Measurements from ENCODE around the gene AGBL4.
"Not testable (repeated sequence)": the region's sequence is repeated elsewhere in the genome, so short reads cannot be mapped to it uniquely, and the experiment has no call there.

AGBL4 gene

DNA sequence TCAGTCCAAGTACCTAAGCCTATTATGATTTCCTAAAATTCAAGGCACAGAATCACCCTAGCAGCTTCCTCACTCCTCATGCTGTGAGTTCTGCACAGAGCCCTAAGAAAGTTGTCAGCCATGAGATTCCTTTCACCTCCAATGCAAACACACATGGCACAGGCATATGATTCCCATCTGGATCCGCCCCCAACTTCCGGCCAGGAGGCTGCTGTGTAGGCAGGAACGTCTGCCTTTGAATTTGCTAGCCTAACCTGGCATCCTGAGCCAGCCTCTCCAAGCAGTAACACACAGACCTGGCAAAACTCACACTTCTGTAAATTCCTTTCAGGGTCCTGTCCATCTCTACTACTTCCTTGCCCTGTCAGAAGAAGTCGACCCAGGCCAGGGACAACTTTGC is 726.0 kb downstream of the AGBL4 start:
- peak; percentile 0 for DNase-seq (ENCODE audit: low read depth)
- H3K4me3 ChIP-seq (ENCODE audit: low read depth, low read length) = no peak overlapping the region
- TF ChIP-seq, protein P1, sequence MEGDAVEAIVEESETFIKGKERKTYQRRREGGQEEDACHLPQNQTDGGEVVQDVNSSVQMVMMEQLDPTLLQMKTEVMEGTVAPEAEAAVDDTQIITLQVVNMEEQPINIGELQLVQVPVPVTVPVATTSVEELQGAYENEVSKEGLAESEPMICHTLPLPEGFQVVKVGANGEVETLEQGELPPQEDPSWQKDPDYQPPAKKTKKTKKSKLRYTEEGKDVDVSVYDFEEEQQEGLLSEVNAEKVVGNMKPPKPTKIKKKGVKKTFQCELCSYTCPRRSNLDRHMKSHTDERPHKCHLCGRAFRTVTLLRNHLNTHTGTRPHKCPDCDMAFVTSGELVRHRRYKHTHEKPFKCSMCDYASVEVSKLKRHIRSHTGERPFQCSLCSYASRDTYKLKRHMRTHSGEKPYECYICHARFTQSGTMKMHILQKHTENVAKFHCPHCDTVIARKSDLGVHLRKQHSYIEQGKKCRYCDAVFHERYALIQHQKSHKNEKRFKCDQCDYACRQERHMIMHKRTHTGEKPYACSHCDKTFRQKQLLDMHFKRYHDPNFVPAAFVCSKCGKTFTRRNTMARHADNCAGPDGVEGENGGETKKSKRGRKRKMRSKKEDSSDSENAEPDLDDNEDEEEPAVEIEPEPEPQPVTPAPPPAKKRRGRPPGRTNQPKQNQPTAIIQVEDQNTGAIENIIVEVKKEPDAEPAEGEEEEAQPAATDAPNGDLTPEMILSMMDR (conservative IDR thresholded peaks at IDR 0.05; ENCODE audit: low read depth, low read length) = no peak

DNA sequence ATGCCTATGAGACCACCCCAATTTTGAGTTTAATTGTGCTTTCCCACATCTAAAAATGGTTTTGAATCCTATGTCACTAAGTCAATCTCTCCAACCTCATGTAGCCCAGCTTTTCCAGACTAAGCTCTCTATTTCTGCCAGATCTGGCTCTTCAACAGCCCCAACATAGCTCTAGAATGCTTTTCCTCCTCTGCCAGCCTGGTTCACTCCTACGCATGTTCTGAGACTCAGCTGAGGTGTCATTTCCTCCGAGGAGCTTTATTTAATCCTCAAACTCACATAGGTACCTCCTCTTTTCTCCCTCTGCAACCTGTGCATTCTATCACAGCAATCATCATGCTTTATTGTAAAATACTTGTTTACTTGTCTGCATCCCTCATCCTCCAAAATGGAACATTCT is 729.2 kb downstream of the AGBL4 start:
- no peak for DNase-seq (ENCODE audit: low read depth)
- no peak overlapping the region for H3K4me3 ChIP-seq (ENCODE audit: low read depth, low read length)
- TF ChIP-seq, protein P1 (conservative IDR thresholded peaks at IDR 0.05; ENCODE audit: low read depth, low read length) = no peak

DNA sequence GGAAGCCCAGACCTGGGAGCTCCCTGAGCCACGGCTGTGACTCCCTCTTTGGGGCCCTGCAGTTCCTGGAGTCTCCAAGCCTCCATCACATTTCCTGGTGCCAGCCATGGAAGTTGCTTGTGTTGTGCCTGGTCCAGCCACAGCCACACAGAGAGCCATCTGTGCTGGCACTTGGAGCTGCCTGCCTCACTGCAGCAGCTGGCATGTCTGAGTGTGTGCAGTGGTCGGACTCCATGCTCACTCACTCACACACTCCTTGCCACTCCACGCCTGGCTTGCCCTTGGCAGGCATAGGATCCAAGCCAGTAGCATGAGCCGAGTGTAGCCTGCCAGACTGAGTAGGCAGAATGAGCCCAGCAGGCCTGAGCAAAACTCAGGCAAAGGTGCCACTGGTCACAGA is 730.7 kb downstream of the AGBL4 start:
- TF ChIP-seq, protein P1 (conservative IDR thresholded peaks at IDR 0.05; ENCODE audit: low read depth, low read length) = no peak
- no peak for DNase-seq (ENCODE audit: low read depth)
- no peak overlapping the region for H3K4me3 ChIP-seq (ENCODE audit: low read depth, low read length)

GRCh38 chr1:49257211-49258049 is 766.3 kb downstream of the AGBL4 start:
- not testable (repeated sequence) for DNase-seq (ENCODE audit: low read depth)

DNA sequence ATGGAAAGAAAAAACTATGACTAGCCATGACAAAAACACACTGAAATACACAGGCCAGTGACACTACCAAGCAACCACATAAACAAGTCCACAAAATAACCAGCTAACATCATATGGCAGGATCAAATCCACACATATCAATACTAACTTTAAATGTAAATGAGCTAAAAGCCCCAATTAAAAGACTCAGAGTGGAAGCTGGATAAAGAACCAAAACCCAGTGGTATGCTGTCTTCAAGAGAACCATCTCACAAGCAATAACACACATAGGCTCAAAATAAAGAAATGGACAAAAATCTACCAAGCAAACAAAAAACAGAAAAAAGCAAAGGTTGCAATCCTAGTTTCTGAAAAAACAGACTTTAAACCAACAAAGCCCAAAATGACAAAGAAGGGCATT is 770.8 kb downstream of the AGBL4 start:
- peak; percentile 2 for DNase-seq (ENCODE audit: low read depth)
- TF ChIP-seq, protein P1 (conservative IDR thresholded peaks at IDR 0.05; ENCODE audit: low read depth, low read length) = no peak
- no peak overlapping the region for H3K4me3 ChIP-seq (ENCODE audit: low read depth, low read length)

More at GRCh38 chr1:49257211-49258049, 766.3 kb downstream of the AGBL4 start:
- H3K4me3 ChIP-seq (ENCODE audit: low read depth, low read length) = not testable (repeated sequence)

GRCh38 chr1:49251019-49251784 is 772.6 kb downstream of the AGBL4 start:
- H3K4me3 ChIP-seq (ENCODE audit: low read depth, low read length) = no peak overlapping the region
- TF ChIP-seq, protein P1 (conservative IDR thresholded peaks at IDR 0.05; ENCODE audit: low read depth, low read length) = no peak
- DNase-seq (ENCODE audit: low read depth) = no peak

DNA sequence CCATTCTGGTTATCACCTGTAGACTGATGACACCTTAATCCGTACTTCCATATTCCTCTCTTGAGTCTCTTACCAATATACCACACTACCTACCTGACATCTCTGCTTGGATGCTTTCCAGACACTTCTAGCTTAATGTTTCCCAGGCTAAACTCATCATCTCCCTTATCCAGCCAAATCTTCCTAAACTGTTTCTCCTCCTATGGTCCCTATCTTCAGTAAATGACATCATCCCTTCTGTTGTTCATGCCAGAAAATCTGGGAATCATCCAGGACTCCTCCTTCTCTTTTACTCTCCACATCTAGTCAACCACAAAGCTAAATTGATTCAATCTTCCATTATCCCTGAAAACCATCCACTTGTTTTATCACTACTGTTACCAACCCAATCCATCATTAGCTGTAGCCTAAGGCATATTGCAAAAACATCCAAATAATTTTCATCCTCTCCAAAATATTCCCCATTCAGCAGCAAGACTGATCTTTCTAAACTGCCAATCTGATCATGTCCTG is 783.0 kb downstream of the AGBL4 start:
- DNase-seq (ENCODE audit: low read depth) = no peak
- no peak overlapping the region for H3K4me3 ChIP-seq (ENCODE audit: low read depth, low read length)
- TF ChIP-seq, protein P1 (conservative IDR thresholded peaks at IDR 0.05; ENCODE audit: low read depth, low read length) = no peak

Data from choroid plexus epithelial cell (primary cell).